Fibroblast of skin of right quadriceps (primary cell): Measurements from ENCODE around the gene SCNM1.
A peak's percentile ranks its signal among the peaks of the same experiment; 100 is the strongest.

Experiments
- DNase-seq: peaks from one replicate; pipeline ENCODE4 v3.0.0-alpha.2; 2013

The SCNM1 gene

GRCh38 chr1:151165738-151166504, at the start of gene SCNM1, which contains the start of gene LYSMD1:
SCNM1 (plus strand) TSS chr1:151166144; CDS start chr1:151166153, 9 bp downstream.
LYSMD1 (minus strand) TSS chr1:151165902; CDS start chr1:151165258, 644 bp downstream.
- DNase-seq, result peak; percentile 100

GRCh38 chr1:151124763-151125403, 41.1 kb upstream of the SCNM1 start:
- DNase-seq, result no peak

- no peak for DNase-seq
Measured at GRCh38 chr1:151128800-151129199, 37.1 kb upstream of the SCNM1 start.

- peak; percentile 93 for DNase-seq
Measured at GRCh38 chr1:151130987-151131586, 34.9 kb upstream of the SCNM1 start.

- peak; percentile 13 for DNase-seq
Measured at GRCh38 chr1:151131701-151132334, 34.1 kb upstream of the SCNM1 start.

GRCh38 chr1:151132335-151133017, 33.5 kb upstream of the SCNM1 start:
- DNase-seq, result no peak

- no peak for DNase-seq
Measured at GRCh38 chr1:151133018-151133806, 32.7 kb upstream of the SCNM1 start.

- no peak for DNase-seq
Measured at GRCh38 chr1:151134396-151134795, 31.5 kb upstream of the SCNM1 start.

- DNase-seq, result no peak
Measured at GRCh38 chr1:151134991-151135390, 31.0 kb upstream of the SCNM1 start.

GRCh38 chr1:151135433-151136385, 30.2 kb upstream of the SCNM1 start:
- DNase-seq, result no peak

GRCh38 chr1:151137789-151138188, 28.2 kb upstream of the SCNM1 start:
- DNase-seq, result no peak

- DNase-seq, result no peak
Measured at GRCh38 chr1:151142411-151143056, 23.4 kb upstream of the SCNM1 start.

- no peak for DNase-seq
Measured at GRCh38 chr1:151143057-151143435, 22.9 kb upstream of the SCNM1 start.

GRCh38 chr1:151143986-151144385, 22.0 kb upstream of the SCNM1 start:
- no peak for DNase-seq

- DNase-seq, result no peak
Measured at GRCh38 chr1:151144474-151145303, 21.3 kb upstream of the SCNM1 start.

GRCh38 chr1:151145304-151146071, 20.5 kb upstream of the SCNM1 start:
- DNase-seq, result peak; percentile 14

GRCh38 chr1:151146072-151146411, 19.9 kb upstream of the SCNM1 start:
- DNase-seq, result no peak

- DNase-seq, result peak; percentile 87
Measured at GRCh38 chr1:151146412-151147131, 19.4 kb upstream of the SCNM1 start, which contains the start of gene SEMA6C. SEMA6C (minus strand) TSS chr1:151146631; CDS start chr1:151142621, 4,010 bp downstream.
